Gastrocnemius medialis (tissue), 4 donors: ENCODE results near the gene C1orf210. TPM values are rescaled to one million over a fixed set of nuclear protein-coding genes. Genes with fewer than 3 reads are reported as not detected.

Experiments
- ATAC-seq, 2 donors: fragments of 150-250 bp; one replicate each; pipeline ENCODE4 v1.9.1; 2016
- DNase-seq, 2 donors: peaks; one replicate each; pipeline ENCODE4 v3.0.0-alpha.2; 2019
- H3K27ac ChIP-seq, 4 donors: fragments of 200-600 bp; sonication (generic); 1 replicate in 1 of 4; 2 replicates in 3 of 4; pipeline ENCODE4 v1.5.1; 2016 to 2018; ENCODE audit warnings: mild to moderate bottlenecking in 2 of 4, moderate library complexity in 1 of 4
- H3K27me3 ChIP-seq, 3 donors: fragments of 200-600 bp; sonication (generic) in 2 of 3; 1 replicate in 1 of 3; 2 replicates in 2 of 3; pipeline versions ENCODE4 v1.5.1 to v1.6.0; 2016 to 2019; ENCODE audit warnings: mild to moderate bottlenecking in 1 of 3, moderate library complexity in 1 of 3
- H3K36me3 ChIP-seq, 2 donors: fragments of 200-600 bp; sonication (generic) in 1 of 2; one replicate each; pipeline ENCODE4 v1.5.1; 2017 to 2018
- H3K4me1 ChIP-seq, 2 donors: fragments of 200-600 bp; sonication (generic) in 1 of 2; one replicate each; pipeline ENCODE4 v1.5.1; 2016 to 2017; ENCODE audit warnings: mild to moderate bottlenecking in 2 of 2
- H3K4me3 ChIP-seq, 4 donors: fragments of 200-600 bp; sonication (generic) in 3 of 4; 1 replicate in 1 of 4; 2 replicates in 3 of 4; pipeline ENCODE4 v1.5.1; 2016 to 2019; ENCODE audit warnings: mild to moderate bottlenecking in 2 of 4
- H3K9me3 ChIP-seq, 3 donors: fragments of 200-600 bp; sonication (generic) in 2 of 3; 1 replicate in 1 of 3; 2 replicates in 2 of 3; pipeline ENCODE4 v1.5.1; 2016 to 2019
- POLR2A ChIP-seq, 2 donors: fragments of 450-650 bp; IDR thresholded peaks; one replicate each; pipeline ENCODE4 v1.6.1; 2017; ENCODE audit warnings: antibody characterized with exemption in 2 of 2, mild to moderate bottlenecking in 2 of 2, moderate library complexity in 2 of 2
- in situ Hi-C, 4 donors: fragments of 200-750 bp; cut with MboI; loops; one replicate each; pipeline versions ENCODE4 v1.15.0 to v1.8.0; 2017; ENCODE audit warnings: low sequenced_read_pairs in 4 of 4
- intact Hi-C: fragments of 100-400 bp; cut with DNase I; formaldehyde crosslinking; loops from one replicate; pipeline ENCODE4 v1.15.1; 2023; ENCODE audit warnings: low total_unique reads
- total RNA-seq, 4 donors: library from RNA; depleted of rRNA; stranded (reverse); fragments of >200 nt; gene quantifications; one replicate each; pipeline versions ENCODE4 v1.1.0 to v1.2.3, GENCODE V29; 2016
- TF ChIP-seq, protein P1 (sequence below), 5 experiments: fragments of 450-650 bp in 3 of 5; fragments of 200-600 bp in 2 of 5; sonication (generic) in 2 of 5; IDR thresholded peaks in 4 of 5; conservative IDR thresholded peaks in 1 of 5; 1 replicate in 4 of 5; 2 replicates in 1 of 5; pipeline ENCODE4 v1.5.1; 2016 to 2019; ENCODE audit warnings: antibody characterized with exemption in 5 of 5, mild to moderate bottlenecking in 3 of 5, moderate library complexity in 3 of 5

C1orf210 gene
- total RNA-seq, 4 donors from 2014 or later = 0.27 TPM; not detected in 3

DNA sequence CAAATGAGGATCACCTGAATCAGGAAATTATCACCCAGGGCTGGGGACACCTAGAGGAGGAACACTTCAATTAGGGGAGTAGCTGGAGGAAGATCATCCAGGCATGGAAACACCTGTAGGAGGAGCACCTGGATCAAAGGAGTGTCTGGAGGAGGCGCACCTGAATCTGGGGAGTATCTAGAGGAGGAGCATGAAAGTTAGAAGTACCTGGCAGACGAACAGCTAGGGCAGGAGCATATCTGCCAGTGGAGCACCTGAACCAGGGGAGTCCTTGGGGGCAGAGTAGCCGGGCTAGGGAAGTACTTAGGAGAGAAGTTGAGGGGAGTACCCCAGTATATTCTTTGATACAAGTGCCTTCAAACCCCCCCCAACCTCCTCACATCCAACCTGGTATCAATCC is 1.3 kb downstream of the C1orf210 start:
- intact Hi-C loops = no loop called here
- ATAC-seq = no peak

DNA sequence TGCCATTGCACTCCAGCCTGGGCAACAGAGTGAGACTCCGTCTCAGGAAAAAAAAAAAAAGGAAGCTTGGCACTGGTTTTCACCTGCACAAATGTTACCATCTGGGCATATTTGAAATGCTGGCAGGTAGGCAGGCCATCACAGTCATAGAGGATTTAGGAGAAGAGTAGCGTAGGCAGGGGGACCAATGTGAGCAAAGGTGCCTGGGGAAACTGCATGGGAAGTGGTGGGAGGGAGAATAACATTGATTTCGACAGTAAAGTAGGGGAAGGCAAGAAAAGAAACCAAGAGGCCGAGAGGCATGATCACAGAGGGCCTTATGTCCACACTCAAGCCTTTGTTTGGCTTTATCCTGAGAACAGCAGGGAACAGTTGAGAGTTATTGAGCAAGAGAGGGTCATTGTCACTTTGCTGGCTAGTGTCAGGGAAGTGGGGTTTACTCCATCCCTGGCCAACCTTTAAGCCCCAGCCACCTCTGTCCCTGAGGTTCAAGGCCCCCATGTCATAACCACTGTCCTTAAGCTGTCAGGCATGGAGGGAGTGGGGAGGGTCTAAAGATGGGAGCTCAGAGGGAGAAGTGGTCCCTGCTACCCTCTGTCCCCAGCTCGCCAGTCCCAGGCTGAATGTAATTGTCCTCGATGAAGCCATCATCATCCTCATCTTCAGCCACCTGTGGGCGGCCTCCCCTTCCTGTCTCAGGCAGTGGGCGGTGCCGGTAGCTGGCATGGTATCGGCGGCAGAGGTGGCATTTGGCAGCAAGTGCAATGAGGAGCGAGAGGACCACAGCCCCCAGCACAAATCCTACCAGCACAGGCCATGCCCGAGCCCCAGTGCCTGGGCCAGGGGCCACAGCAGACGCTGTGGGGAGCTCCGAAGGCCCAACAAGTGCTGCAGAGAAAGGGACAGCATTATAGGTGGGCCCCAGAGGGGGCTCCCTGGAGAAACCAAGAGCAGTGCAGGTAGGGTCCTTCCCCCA is 2.9 kb downstream of the C1orf210 start:
- in situ Hi-C loops = no loop called here
- intact Hi-C loops = no loop called here

More for the DNA sequence above, 1.3 kb downstream of the C1orf210 start:
- DNase-seq = no peak
- H3K4me1 ChIP-seq = no peaks in the 10 kb centered on the region
- H3K27ac ChIP-seq = no peak overlapping the region
- H3K36me3 ChIP-seq = no peaks in the 10 kb centered on the region
- TF ChIP-seq POLR2A (IDR thresholded peaks at IDR 0.05) = no peak
- TF ChIP-seq, protein P1, sequence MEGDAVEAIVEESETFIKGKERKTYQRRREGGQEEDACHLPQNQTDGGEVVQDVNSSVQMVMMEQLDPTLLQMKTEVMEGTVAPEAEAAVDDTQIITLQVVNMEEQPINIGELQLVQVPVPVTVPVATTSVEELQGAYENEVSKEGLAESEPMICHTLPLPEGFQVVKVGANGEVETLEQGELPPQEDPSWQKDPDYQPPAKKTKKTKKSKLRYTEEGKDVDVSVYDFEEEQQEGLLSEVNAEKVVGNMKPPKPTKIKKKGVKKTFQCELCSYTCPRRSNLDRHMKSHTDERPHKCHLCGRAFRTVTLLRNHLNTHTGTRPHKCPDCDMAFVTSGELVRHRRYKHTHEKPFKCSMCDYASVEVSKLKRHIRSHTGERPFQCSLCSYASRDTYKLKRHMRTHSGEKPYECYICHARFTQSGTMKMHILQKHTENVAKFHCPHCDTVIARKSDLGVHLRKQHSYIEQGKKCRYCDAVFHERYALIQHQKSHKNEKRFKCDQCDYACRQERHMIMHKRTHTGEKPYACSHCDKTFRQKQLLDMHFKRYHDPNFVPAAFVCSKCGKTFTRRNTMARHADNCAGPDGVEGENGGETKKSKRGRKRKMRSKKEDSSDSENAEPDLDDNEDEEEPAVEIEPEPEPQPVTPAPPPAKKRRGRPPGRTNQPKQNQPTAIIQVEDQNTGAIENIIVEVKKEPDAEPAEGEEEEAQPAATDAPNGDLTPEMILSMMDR (IDR thresholded peaks at IDR 0.05 in 4 of 5, conservative IDR thresholded peaks at IDR 0.05 in 1 of 5) = no peak
- H3K9me3 ChIP-seq = no peaks in the 10 kb centered on the region
- H3K4me3 ChIP-seq = no peak overlapping the region
- in situ Hi-C loops = no loop called here
- peaks cover 0 to 2% (median 0%) of the 10 kb centered on the region in 3 donors for H3K27me3 ChIP-seq

DNA sequence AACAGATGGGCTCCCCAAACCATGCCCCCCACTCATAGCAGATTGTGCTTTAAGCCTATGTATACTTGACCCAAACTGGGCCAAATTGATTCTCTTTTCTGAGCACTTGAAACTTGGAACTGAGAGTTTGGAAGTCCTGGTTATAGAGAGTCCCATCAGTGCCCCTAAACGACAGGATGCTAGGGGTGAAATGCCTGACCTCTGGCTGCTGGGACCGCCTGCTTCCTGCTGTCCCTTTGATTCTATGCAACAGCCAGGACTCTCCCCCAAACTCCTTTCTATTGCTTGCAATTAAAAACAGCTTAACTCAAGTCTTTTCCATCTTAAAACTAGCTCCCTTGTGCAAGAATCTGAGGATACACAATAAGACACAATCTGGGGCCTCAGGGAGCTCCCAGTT is 4.7 kb downstream of the C1orf210 start:
- in situ Hi-C loops = no loop called here
- H3K27me3 ChIP-seq = peaks cover 0 to 2% (median 0%) of the 10 kb centered on the region in 3 donors
- intact Hi-C loops = no loop called here
- no peaks in the 10 kb centered on the region for H3K36me3 ChIP-seq
- no peak overlapping the region for H3K4me3 ChIP-seq
- no peak overlapping the region for H3K27ac ChIP-seq
- TF ChIP-seq, protein P1 (IDR thresholded peaks at IDR 0.05 in 4 of 5, conservative IDR thresholded peaks at IDR 0.05 in 1 of 5) = no peak
- TF ChIP-seq POLR2A (IDR thresholded peaks at IDR 0.05) = no peak
- ATAC-seq (no peak), DNase-seq (no peak)
- no peaks in the 10 kb centered on the region for H3K4me1 ChIP-seq
- H3K9me3 ChIP-seq = no peaks in the 10 kb centered on the region

More for the DNA sequence above, 2.9 kb downstream of the C1orf210 start:
- H3K27me3 ChIP-seq = peaks cover 0 to 2% (median 0%) of the 10 kb centered on the region in 3 donors
- no peak overlapping the region for H3K27ac ChIP-seq
- no peaks in the 10 kb centered on the region for H3K9me3 ChIP-seq
- H3K36me3 ChIP-seq = no peaks in the 10 kb centered on the region
- H3K4me3 ChIP-seq = no peak overlapping the region
- TF ChIP-seq POLR2A (IDR thresholded peaks at IDR 0.05) = no peak
- TF ChIP-seq, protein P1 (IDR thresholded peaks at IDR 0.05 in 4 of 5, conservative IDR thresholded peaks at IDR 0.05 in 1 of 5) = no peak
- ATAC-seq (no peak), DNase-seq (no peak)
- no peaks in the 10 kb centered on the region for H3K4me1 ChIP-seq

DNA sequence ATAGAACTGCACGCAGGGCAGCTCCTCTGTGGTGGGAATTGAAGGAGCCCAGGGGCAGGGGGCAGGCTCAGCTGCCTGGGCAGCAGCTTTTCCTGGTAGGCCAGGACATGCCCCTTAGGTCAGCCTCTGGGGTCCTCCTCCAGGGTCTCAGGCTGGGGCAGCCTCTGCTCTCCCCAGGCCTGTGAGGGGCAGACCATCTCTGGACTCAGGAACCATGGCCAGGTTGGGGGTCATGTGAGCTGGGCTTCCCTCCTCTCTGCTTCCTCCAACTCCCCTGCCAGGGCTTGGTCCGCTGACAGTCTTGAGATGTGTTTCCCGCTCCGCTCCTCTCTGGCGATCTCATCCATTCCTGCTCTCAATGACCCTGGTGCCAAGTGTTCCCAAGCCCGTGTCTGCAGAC is 5.7 kb downstream of the C1orf210 start:
- Histone ChIP-seq H3K27ac (no peak overlapping the region), H3K9me3 (no peaks in the 10 kb centered on the region), H3K4me3 (no peak overlapping the region), H3K27me3 (no peaks in the 10 kb centered on the region), H3K36me3 (no peaks in the 10 kb centered on the region), H3K4me1 (no peaks in the 10 kb centered on the region)
- intact Hi-C loops = no loop called here
- no peak for DNase-seq
- ATAC-seq = no peak
- no peak for TF ChIP-seq POLR2A (IDR thresholded peaks at IDR 0.05)
- TF ChIP-seq, protein P1 (IDR thresholded peaks at IDR 0.05 in 4 of 5, conservative IDR thresholded peaks at IDR 0.05 in 1 of 5) = no peak
- in situ Hi-C loops = no loop called here
